Stimulated activated CD4-positive, alpha-beta T cell treated with anti-CD3 and anti-CD28 coated beads, Interleukin-15, amount 100 ng/mL, for 1 hour (primary cell): ENCODE results near the gene STK33.
"Not testable (repeated sequence)": the region's sequence is repeated elsewhere in the genome, so short reads cannot be mapped to it uniquely, and the experiment has no call there.

Experiments
- DNase-seq, 2 donors: peaks; one replicate each; pipeline ENCODE4 v3.0.0-alpha.2; 2020; ENCODE audit warnings: low read depth in 1 of 2, low spot score in 1 of 2

Gene STK33

DNA sequence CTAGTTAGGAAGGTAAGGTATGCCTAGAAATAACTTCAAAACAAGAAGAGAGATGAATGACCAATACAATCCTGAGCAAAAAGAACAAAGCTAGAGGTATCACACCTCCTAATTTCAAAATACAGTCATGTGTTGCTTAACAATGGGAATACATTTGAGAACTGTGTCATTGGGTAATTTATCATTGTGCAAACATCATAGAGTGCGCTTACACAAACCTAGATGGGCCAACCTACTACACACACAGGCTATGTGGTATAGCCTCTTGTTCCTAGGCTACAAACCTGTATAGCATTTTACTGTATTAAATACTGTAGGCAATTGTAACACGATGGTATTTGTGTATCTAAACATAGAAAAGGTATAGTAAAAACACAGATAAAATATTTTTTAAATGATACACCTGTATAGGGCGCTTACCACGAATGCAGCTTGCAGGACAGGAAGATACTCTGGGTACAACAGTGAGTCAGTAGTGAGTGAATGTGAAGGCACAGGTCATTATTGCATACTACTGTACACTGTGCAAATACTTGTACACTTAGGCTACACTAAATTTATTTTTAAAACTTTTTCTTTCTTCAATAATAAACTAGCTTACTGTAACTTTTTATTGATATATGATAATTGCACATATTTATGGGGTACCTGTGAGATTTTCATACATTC, 48.2 kb downstream of the STK33 start:
- no peak for DNase-seq

GRCh38 chr11:8544807-8545206, 49.2 kb downstream of the STK33 start:
- no peak for DNase-seq

GRCh38 chr11:8543278-8543677, 50.8 kb downstream of the STK33 start:
- no peak for DNase-seq

DNA sequence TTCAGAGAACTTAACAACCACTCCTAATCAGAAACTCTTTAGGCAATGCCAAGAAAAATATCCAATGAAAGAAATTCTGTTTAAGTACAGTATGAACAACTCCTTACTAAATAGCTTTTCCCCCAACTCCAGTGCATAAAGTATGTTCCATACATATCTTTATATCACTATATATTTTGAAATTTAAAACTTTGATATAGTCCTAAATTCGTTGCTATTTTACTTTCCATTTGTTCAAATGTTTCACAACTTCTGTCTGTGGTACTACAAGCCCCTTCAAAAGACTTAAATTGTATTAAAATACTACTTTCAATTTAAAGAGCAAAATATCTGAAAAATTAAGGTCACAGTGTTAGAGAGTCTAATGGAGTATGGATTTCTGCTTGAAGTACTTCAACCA, 52.6 kb downstream of the STK33 start:
- DNase-seq = no peak

- no peak for DNase-seq
These were observed 60.7 kb downstream of the STK33 start for GRCh38 chr11:8533332-8533731.

DNA sequence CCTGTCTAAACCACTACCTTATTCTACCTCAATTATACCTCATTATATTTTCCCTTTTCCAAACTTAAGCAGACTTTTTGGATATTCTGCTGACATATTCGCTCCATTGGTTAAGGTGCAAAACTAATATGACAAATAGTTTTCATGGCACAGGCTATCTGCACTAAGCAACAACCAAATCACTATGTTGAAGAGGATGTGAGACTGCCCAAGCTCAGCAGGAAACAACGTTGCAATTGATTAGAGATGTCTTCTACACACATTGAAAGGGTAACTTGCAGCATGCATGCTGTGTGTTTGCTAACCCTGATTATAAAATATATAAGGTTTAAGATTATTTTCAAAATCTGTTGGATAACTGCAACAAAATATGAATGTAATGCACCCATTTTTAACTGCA, 61.6 kb downstream of the STK33 start:
- DNase-seq = no peak

GRCh38 chr11:8531982-8532381, 62.0 kb downstream of the STK33 start:
- DNase-seq = no peak

GRCh38 chr11:8531312-8531711, 62.7 kb downstream of the STK33 start:
- no peak for DNase-seq

DNA sequence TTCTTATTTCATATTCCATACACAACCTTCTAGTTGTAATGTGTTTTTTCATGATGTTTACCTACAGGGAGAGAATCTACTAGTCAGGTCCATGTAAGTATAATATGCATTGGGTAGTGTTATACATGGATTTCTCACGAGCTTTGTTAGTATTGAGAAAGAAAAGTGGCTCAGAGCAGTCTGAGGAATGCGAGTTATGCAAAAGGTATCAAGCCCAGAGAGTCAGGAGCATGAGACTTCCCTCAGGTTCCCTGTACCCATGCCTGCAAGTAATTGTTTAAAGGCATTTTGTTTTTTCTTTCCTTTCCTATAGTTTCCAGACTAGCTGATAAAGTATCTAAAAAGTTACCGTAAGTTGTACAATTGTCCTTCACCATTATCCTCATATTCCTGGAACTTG, 66.1 kb downstream of the STK33 start:
- DNase-seq = no peak

DNA sequence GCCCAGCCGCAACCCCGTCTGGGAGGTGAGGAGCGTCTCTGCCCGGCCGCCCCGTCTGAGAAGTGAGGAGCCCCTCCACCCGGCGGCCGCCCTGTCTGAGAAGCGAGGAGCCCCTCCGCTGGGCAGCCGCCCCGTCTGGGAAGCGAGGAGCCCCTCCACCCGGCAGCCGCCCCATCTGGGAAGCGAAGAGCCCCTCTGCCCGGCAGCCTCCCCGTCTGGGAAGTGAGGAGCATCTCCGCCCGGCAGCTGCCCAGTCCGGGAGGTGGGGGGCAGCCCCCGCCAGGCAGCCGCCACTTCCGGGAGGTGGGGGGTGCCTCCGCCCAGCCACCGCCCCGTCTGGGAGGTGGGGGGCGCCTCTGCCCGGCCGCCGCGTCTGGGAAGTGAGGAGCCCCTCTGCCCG, 70.6 kb downstream of the STK33 start:
- DNase-seq = no peak

DNA sequence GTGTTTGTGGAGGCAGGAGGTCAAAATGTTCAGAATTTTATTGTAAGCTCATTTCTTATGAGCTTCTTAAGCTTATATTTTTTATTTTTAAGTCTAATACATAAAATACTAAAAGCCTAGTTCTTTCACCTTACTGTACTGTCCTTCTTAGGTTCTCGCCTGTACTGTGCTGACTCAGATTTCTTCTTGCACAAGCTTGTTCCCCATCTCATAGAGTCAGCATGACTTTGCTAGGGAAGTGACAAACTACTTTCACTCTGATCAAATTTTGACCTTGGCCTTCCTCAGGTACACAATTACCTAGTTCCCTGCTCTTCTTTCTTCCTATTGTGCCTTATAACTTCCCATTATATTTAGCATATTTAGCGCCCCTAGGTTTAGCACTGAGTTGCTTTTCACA, 81.5 kb downstream of the STK33 start:
- DNase-seq = no peak

DNA sequence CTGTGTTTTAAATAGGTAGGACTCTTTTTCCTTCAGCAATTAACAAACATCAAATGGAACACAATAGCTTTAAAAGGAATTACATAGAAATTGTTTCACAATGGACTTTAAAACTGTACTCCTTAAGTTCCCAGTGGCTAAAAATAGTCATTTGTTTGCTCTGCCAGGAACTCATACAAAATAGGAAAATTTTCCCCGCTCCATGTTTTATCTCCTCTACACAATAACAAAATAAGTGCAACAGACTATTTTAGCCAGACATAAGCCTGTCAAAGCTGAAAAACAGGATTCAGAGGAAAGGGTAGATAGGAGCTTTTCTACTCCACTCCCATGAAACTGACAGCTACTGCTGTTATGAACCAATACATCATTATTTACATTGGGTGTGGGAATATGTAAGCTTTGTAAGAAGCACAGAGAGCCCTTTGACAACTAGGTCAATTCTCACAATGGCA, 90.1 kb downstream of the STK33 start:
- no peak for DNase-seq

GRCh38 chr11:8501836-8502235, 92.2 kb downstream of the STK33 start:
- no peak for DNase-seq

GRCh38 chr11:8488395-8488794, 105.6 kb downstream of the STK33 start:
- DNase-seq = no peak

GRCh38 chr11:8487261-8487660, 106.8 kb downstream of the STK33 start:
- no peak for DNase-seq

GRCh38 chr11:8484251-8484650, 109.8 kb downstream of the STK33 start:
- no peak for DNase-seq

DNA sequence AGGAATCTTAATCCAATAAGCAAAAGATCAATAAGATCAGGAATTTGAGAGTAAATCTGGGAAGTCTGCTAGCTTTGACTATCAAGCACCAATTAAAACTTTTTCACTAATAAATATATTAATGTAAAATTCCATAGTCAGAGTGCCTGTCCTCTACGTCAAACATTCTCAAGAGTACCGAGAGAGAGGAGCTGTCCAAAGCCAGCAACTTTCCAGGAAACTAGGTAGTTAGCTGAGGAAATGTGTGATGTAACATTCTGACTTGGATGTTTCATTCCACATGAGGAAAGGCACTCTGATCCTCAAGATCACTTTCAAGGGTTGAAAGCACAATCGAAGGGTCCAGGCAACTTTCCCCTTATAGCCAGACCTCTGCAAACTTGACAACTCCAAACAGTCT, 113.2 kb downstream of the STK33 start:
- no peak for DNase-seq

GRCh38 chr11:8477680-8478079, 116.3 kb downstream of the STK33 start:
- DNase-seq = no peak

GRCh38 chr11:8477151-8477550, 116.9 kb downstream of the STK33 start:
- DNase-seq = no peak

- DNase-seq = not testable (repeated sequence)
These were observed 126.2 kb downstream of the STK33 start for GRCh38 chr11:8467806-8468205.

- not testable (repeated sequence) for DNase-seq
These were observed 126.7 kb downstream of the STK33 start for GRCh38 chr11:8467356-8467755.

DNA sequence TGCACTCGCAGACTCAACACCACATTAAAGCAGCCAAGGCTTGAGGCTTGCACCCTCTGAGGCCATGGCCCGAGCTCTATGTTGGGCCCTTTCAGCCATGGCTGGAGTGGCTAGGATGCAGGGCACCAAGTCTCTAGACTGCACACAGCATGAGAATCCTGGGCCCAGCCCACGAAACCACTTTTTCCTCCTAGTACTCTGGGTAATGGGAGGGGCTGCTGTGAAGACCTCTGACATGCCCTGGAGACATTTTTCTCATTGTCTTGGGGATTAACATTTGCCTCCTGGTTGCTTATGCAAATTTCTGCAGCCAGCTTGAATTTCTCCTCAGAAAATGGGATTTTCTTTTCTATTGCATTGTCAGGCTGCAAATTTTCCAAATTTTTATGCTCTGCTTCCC, 127.1 kb downstream of the STK33 start:
- DNase-seq = not testable (repeated sequence)

DNA sequence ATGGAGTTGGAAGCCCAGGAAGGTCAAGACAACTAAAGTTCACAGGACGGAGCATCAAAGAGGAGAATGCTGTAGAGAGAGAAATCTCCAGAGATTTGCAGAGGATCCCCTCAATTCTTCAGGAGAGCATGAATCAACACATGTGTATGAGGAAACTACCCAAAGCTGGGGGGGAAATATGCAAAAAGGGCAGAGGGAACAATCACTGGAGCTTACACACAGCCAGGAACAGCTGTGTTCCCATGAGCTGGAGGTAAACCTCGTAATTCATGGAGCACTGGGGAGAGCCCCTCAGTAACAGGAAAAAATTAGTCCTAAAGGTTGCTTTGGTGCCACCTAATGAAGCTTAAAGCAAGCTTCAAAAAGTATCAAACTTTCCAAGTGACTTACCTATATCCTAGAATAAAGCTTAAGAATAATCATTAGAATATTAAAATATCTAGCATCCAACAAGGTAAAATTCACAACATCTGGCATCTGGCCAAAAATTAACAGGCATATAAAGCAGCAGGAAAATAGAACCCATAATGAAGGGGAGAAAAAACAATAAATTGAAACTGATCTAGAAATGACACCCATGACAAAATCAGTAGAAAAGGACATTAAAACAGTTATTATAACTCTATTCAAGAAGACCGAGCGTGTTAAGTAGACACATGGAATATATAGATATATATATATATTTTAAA, 134.2 kb downstream of the STK33 start:
- DNase-seq = no peak
